Testis (tissue), 2 donors: ENCODE data around the gene TBC1D16.

ENCODE experiments used
- POLR2A ChIP-seq: fragments of 450-650 bp; IDR thresholded peaks from one replicate; pipeline ENCODE4 v1.6.1; 2017; ENCODE audit warnings: antibody characterized with exemption, mild to moderate bottlenecking, moderate library complexity
- TF ChIP-seq, protein P1 (sequence below), 3 experiments: fragments of 450-650 bp in 2 of 3; fragments of 200-600 bp in 1 of 3; sonication (generic) in 1 of 3; IDR thresholded peaks; one replicate each; pipeline ENCODE4 v1.5.1; 2016 to 2019; ENCODE audit warnings: antibody characterized with exemption in 3 of 3, mild to moderate bottlenecking in 2 of 3, moderate library complexity in 1 of 3

DNA sequence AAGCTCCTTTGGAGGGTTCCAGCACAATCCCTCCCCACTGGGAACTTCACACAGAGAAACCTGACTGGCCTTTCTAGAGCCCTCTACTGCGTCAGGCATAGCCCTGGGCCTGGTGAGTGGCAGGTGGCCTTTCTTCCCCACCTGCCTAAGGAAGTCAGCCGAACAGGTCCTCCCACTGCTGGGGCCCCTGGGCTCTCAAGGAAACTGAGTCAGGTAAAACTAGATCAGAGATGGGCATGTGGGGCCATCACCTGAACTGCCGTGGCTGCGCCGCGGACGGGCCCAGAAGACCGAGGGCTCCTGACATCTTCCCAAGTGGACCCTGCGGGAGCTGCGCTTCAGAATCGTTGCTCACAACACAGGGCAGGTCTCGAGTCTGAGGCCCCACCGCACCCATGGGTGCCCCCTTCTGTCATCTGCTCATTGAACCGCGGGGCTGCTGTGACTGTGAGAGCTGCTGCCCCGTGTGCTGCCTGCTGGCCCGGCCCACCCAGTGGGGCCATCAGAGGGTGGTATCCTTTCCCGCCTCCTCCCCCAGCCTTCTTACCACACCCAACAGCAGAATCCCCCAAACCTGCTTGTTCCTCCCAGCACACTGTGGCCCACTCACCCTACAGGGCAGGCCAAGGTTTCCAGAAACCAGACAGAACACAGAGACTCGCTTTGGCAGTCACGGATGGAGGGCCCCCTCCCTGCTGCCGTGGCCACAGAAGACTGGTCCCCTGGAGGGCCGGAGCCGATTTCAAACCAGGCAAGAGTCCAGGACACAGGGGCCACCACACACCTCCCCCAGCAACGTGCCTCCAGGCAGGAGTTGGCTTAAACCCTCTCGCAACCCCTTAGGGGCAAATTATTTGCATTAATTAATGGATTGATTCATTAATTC is 81.1 kb downstream of the TBC1D16 start:
- TF ChIP-seq, protein P1, sequence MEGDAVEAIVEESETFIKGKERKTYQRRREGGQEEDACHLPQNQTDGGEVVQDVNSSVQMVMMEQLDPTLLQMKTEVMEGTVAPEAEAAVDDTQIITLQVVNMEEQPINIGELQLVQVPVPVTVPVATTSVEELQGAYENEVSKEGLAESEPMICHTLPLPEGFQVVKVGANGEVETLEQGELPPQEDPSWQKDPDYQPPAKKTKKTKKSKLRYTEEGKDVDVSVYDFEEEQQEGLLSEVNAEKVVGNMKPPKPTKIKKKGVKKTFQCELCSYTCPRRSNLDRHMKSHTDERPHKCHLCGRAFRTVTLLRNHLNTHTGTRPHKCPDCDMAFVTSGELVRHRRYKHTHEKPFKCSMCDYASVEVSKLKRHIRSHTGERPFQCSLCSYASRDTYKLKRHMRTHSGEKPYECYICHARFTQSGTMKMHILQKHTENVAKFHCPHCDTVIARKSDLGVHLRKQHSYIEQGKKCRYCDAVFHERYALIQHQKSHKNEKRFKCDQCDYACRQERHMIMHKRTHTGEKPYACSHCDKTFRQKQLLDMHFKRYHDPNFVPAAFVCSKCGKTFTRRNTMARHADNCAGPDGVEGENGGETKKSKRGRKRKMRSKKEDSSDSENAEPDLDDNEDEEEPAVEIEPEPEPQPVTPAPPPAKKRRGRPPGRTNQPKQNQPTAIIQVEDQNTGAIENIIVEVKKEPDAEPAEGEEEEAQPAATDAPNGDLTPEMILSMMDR (IDR thresholded peaks at IDR 0.05) = no peak
- TF ChIP-seq POLR2A = no peak
